Adrenal gland (tissue), 5 donors: Measurements from ENCODE around the gene APP.

ENCODE experiments used
- POLR2A ChIP-seq, 2 donors: fragments of 450-650 bp; IDR thresholded peaks; one replicate each; pipeline ENCODE4 v1.6.1; 2017; ENCODE audit warnings: antibody characterized with exemption in 2 of 2, mild to moderate bottlenecking in 2 of 2, moderate library complexity in 1 of 2
- TF ChIP-seq, protein P1 (sequence below), 6 experiments: fragments of 450-650 bp in 4 of 6; fragments of 200-600 bp in 2 of 6; sonication (generic) in 1 of 6; IDR thresholded peaks; 1 replicate in 5 of 6; 2 replicates in 1 of 6; pipeline versions ENCODE4 v1.5.1 to v1.8.0; 2016 to 2021; ENCODE audit warnings: antibody characterized with exemption in 6 of 6, mild to moderate bottlenecking in 2 of 6, moderate library complexity in 1 of 6
- donor health status: DM: no; HTN: no; CAD: no.

DNA sequence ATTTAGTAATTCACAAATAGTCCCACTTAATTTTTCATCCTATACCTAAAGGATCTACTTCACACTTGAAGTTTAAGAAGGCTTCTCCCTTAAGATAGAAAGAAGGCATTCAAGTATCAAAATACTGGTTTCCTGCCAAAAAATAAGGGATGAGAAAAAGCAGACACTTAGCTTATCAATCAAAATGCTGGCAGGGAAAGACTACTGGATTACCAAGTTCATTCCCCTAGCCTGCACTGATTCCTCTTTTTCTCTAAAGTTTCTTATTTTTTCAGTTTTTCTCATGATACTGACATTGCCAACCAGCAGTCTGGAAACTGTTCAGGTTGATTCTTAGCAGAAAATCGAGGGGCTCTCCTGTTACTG is 231.2 kb downstream of the APP start:
- TF ChIP-seq, protein P1, sequence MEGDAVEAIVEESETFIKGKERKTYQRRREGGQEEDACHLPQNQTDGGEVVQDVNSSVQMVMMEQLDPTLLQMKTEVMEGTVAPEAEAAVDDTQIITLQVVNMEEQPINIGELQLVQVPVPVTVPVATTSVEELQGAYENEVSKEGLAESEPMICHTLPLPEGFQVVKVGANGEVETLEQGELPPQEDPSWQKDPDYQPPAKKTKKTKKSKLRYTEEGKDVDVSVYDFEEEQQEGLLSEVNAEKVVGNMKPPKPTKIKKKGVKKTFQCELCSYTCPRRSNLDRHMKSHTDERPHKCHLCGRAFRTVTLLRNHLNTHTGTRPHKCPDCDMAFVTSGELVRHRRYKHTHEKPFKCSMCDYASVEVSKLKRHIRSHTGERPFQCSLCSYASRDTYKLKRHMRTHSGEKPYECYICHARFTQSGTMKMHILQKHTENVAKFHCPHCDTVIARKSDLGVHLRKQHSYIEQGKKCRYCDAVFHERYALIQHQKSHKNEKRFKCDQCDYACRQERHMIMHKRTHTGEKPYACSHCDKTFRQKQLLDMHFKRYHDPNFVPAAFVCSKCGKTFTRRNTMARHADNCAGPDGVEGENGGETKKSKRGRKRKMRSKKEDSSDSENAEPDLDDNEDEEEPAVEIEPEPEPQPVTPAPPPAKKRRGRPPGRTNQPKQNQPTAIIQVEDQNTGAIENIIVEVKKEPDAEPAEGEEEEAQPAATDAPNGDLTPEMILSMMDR (IDR thresholded peaks at IDR 0.05) = no peak
- TF ChIP-seq POLR2A (IDR thresholded peaks at IDR 0.05) = no peak
